Measurements from ENCODE around the gene HMGCR. TPM values are rescaled to one million over a fixed set of nuclear protein-coding genes. Genes with fewer than 3 reads are reported as not detected.
"Not testable (repeated sequence)": the region's sequence is repeated elsewhere in the genome, so short reads cannot be mapped to it uniquely, and the experiment has no call there.

HMGCR gene
- total RNA-seq = 100 to 1,000 TPM in 1 of 7 donors, 10 to 100 TPM in 6; 13.0 to 140 (median 19.3) TPM
- polyA plus RNA-seq = 100 to 1,000 TPM in 1 of 2 donors, 1 to 10 TPM in 1; 8.3 to 269 TPM
- long read RNA-seq, donor 1, partial matches to known transcripts = 3 of 5 reads
- long read RNA-seq, donor 1, other reads (novel, unspliced or antisense) = 1 of 5 reads
- long read RNA-seq, donor 2, full-length matches to known transcripts = 37 of 134 reads
- long read RNA-seq, donor 2, partial matches to known transcripts = 79 of 134 reads
- long read RNA-seq, donor 2, other reads (novel, unspliced or antisense) = 18 of 134 reads
- long read RNA-seq, donor 3, full-length matches to known transcripts = 19 of 25 reads
- long read RNA-seq, donor 3, partial matches to known transcripts = 3 of 25 reads
- long read RNA-seq, donor 3, other reads (novel, unspliced or antisense) = 3 of 25 reads

DNA sequence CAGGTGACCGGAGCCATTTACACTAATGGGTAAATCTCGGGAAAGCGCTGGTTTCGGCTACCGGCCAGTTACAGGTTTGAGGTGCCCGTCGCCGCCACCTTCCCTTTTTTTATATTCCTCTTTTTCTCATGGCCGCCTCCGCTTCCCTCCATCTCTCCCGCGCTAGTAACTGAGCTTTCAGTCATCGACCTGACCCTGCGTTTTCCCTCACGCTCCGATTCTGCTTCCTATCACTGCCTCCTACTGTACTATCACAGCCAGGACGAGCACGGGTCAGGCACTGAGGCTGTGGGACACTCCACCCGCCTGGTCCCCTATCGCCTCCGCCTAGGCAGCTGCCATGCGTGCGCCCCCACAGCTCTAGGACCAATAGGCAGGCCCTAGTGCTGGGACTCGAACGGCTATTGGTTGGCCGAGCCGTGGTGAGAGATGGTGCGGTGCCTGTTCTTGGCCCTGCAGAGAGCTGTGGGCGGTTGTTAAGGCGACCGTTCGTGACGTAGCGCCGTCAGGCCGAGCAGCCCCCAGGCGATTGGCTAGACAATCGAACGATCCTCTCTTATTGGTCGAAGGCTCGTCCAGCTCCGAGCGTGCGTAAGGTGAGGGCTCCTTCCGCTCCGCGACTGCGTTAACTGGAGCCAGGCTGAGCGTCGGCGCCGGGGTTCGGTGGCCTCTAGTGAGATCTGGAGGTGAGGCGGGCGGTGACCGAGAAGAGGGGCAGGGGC is at the start of gene HMGCR:
Gene HMGCR (plus strand): TSS at position 606 of the 722 bp plus-strand sequence. CDS start 5,386 bp downstream, outside the sequence.
- Histone ChIP-seq H3K4me3 (peak within 1 kb of the TSS; percentile 95), H3K9me3 (no peaks in the 10 kb centered on the region), H3K4me1 (ENCODE audit: insufficient read depth) (peaks cover 1% of the 10 kb centered on the region), H3K36me3 (no peaks in the 10 kb centered on the region), H3K27me3 (no peaks in the 10 kb centered on the region), H3K27ac (peak within 1 kb of the TSS; percentile 35 to 82)
- TF ChIP-seq EP300 (IDR thresholded peaks at IDR 0.05) (no peak), POLR2A (IDR thresholded peaks at IDR 0.05) (peak; percentile 47)
- TF ChIP-seq, protein P1, sequence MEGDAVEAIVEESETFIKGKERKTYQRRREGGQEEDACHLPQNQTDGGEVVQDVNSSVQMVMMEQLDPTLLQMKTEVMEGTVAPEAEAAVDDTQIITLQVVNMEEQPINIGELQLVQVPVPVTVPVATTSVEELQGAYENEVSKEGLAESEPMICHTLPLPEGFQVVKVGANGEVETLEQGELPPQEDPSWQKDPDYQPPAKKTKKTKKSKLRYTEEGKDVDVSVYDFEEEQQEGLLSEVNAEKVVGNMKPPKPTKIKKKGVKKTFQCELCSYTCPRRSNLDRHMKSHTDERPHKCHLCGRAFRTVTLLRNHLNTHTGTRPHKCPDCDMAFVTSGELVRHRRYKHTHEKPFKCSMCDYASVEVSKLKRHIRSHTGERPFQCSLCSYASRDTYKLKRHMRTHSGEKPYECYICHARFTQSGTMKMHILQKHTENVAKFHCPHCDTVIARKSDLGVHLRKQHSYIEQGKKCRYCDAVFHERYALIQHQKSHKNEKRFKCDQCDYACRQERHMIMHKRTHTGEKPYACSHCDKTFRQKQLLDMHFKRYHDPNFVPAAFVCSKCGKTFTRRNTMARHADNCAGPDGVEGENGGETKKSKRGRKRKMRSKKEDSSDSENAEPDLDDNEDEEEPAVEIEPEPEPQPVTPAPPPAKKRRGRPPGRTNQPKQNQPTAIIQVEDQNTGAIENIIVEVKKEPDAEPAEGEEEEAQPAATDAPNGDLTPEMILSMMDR (IDR thresholded peaks at IDR 0.05) = peak in 1 of 3 donors; percentile 3
- DNase-seq = peak; percentile 97 to 98 (median 97)
- intact Hi-C loops (cut with DNase I) = loop anchor here in 1 of 4 donors (10.0 kb wide), 1 partner anchor 178 kb away; the partner anchor contains the start of genes CERT1 and POLK
- WGBS, 3 donors = 0 to 1% (median 0%) methylated on average over 52 to 56 of the region's 56 CpGs

DNA sequence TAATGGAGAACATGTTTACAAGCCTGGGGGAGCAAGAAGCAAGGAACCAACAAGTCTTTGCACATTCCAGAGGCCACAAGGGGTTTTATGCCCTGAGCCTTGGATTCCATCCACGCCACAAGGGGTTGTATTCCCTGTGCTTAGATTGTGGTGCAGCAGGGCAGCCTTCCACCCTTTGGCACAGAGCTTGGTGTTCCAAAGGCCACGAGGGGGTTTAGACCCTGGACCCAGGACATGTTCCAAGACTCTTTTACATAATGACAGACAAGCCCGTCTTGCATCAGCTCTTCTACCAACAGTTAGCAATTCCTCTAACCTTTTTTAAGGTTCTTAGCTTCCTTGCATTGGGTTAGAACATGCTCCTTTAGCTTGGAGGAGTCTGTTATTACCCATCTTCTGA is 45.2 kb upstream of the HMGCR start:
- H3K27ac ChIP-seq; H3K4me1 ChIP-seq (ENCODE audit: insufficient read depth); H3K27me3 ChIP-seq; H3K36me3 ChIP-seq; H3K4me3 ChIP-seq; H3K9me3 ChIP-seq; intact Hi-C loops (cut with DNase I); DNase-seq: not testable (repeated sequence)
- 61 to 96% (median 90%) methylated on average over 3 of the region's 3 CpGs for WGBS, 3 donors

DNA sequence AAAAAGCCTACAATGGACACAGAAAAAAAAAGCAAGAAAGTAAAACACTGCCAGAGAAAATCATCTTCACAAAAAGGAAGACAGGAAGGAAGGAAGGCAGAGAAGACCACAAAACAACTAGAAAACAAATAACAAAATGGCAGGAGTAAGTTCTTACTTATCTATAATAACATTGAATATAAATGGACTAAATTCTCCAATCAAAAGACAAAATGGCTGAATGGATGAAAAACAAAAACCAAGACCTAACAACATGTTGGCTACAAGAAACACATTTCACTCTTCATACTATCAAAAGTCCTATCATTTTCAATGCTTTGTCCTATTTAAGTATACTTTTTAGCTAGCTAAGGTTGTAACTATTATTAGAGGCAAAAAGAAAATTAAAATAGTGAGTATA is 36.9 kb upstream of the HMGCR start:
- intact Hi-C loops (cut with DNase I) = no loop called here
- Histone ChIP-seq H3K9me3 (no peaks in the 10 kb centered on the region), H3K27me3 (no peaks in the 10 kb centered on the region), H3K27ac (no peak overlapping the region), H3K36me3 (no peaks in the 10 kb centered on the region), H3K4me1 (ENCODE audit: insufficient read depth) (no peaks in the 10 kb centered on the region), H3K4me3 (no peak overlapping the region)
- no peak for DNase-seq
- TF ChIP-seq POLR2A (IDR thresholded peaks at IDR 0.05) = no peak

DNA sequence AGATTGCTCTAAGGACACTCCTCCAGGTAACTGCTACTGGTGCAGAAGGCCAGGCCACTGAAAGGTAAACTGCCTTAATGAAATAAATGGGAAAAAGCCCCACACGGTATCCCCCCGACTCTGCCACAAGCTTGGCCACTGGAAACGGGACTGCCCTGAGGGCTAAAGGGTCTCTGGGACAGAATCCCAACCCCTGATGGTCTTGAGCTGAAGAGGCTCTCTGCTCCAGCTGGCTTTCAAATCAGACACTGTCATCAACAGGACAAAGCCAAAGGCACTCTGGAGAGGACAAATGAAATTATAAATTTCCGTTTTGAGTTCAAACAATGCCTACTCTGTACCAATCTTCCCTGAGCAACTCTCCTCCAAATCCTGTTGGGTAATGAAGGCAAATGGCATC is 33.6 kb upstream of the HMGCR start:
- Histone ChIP-seq H3K27me3 (no peaks in the 10 kb centered on the region), H3K36me3 (no peaks in the 10 kb centered on the region), H3K9me3 (no peaks in the 10 kb centered on the region), H3K4me1 (ENCODE audit: insufficient read depth) (no peaks in the 10 kb centered on the region), H3K27ac (no peak overlapping the region), H3K4me3 (no peak overlapping the region)
- intact Hi-C loops (cut with DNase I) = no loop called here
- no peak for TF ChIP-seq EP300 (IDR thresholded peaks at IDR 0.05)
- WGBS, 3 donors = 83 to 88% (median 83%) methylated on average over 4 of the region's 4 CpGs
- DNase-seq = no peak

DNA sequence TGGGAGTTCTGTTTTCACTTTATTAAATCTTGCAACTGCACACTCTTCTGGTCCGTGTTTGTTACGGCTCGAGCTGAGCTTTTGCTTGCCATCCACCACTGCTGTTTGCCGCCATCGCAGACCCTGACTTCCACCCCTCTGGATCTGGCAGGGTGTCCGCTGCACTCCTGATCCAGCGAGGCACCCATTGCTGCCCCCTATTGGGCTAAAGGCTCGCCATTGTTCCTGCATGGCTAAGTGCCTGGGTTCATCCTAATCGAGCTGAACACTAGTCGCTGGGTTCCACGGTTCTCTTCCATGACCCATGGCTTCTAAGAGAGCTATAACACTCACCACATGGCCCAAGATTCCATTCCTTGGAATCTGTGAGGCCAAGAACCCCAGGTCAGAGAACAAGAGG is 32.5 kb upstream of the HMGCR start:
- H3K27ac ChIP-seq; H3K4me3 ChIP-seq; H3K36me3 ChIP-seq; H3K27me3 ChIP-seq; DNase-seq; H3K4me1 ChIP-seq (ENCODE audit: insufficient read depth); intact Hi-C loops (cut with DNase I); H3K9me3 ChIP-seq: not testable (repeated sequence)
- 83 to 87% (median 84%) methylated on average over 11 of the region's 11 CpGs for WGBS, 3 donors

DNA sequence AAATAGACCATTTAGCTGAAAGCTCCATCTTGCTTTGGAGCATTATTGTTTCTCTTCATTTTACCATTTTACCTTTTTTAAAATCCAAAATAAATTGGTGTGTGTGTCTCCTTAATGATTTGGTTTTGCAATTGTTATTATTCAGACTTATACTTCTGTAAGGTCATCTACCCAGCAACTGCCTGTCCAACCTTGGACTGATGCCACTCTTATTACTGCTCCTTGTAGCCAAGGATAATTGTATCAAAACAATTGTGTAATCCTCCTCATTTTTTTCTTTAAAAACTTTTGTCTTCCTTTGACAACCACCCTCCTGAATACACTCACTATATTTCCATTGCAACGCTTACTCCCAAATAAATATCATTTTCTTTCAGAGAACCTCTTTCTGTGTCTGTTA is 30.3 kb upstream of the HMGCR start:
- H3K27ac ChIP-seq = no peak overlapping the region
- H3K36me3 ChIP-seq = no peaks in the 10 kb centered on the region
- DNase-seq = no peak
- 82 to 98% (median 93%) methylated on average over 1 of the region's 1 CpG for WGBS, 3 donors
- H3K4me1 ChIP-seq (ENCODE audit: insufficient read depth) = no peaks in the 10 kb centered on the region
- intact Hi-C loops (cut with DNase I) = no loop called here
- no peaks in the 10 kb centered on the region for H3K9me3 ChIP-seq
- H3K4me3 ChIP-seq = no peak overlapping the region
- TF ChIP-seq POLR2A (IDR thresholded peaks at IDR 0.05) = no peak
- TF ChIP-seq, protein P1 (IDR thresholded peaks at IDR 0.05) = no peak
- no peak for TF ChIP-seq EP300 (IDR thresholded peaks at IDR 0.05)
- no peaks in the 10 kb centered on the region for H3K27me3 ChIP-seq

All from ovary (tissue), 10 donors.